ENCODE results near the gene LHFPL4. TPM values are rescaled to one million over a fixed set of nuclear protein-coding genes. Genes with fewer than 3 reads are reported as not detected.
"Not testable (repeated sequence)": the region's sequence is repeated elsewhere in the genome, so short reads cannot be mapped to it uniquely, and the experiment has no call there.

Gene LHFPL4
- total RNA-seq, 1 experiment from 2014 or later, result not detected

DNA sequence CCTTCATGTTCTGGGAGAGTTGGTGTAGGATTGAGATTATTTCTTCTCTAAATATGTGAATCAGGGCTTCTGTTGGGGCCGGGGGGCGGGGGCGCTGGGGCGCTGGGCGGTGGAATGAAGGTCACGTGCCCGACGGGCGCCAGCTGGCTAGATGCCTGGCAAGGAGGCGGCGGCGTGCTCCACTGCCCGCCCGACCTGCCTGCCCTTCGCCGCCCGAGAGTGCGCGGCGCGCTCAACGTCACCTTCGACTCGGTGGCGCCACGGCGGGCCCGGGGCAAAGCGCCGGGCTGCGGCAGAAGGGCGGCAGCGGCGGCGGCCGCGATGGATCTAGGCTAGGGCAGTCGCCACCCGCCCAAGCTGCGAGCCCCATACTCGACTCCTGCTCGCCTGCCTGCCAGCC lies 47.0 kb upstream of the LHFPL4 start:
- Histone ChIP-seq H3K27me3 (replicated peaks; ENCODE audit: insufficient read depth, low read depth, low read length, poor library complexity) (peaks cover 11% of the 10 kb centered on the region), H3K9me3 (ENCODE audit: low read depth, low read length, poor library complexity, severe bottlenecking) (peaks cover 5% of the 10 kb centered on the region), H3K27ac (ENCODE audit: low read depth, low read length, poor library complexity, severe bottlenecking) (no peak overlapping the region), H3K4me1 (ENCODE audit: insufficient read depth, low read length, poor library complexity, severe bottlenecking) (no peaks in the 10 kb centered on the region), H3K4me3 (ENCODE audit: low read depth, low read length, poor library complexity, severe bottlenecking) (no peak overlapping the region), H3K36me3 (ENCODE audit: insufficient read depth, low read length, poor library complexity, severe bottlenecking) (no peaks in the 10 kb centered on the region)
- POLR2A ChIA-PET (ENCODE audit: low non-redundant PET), result no interaction called here
- TF ChIP-seq CTCF (conservative IDR thresholded peaks at IDR 0.05; ENCODE audit: low read depth, low read length), result no peak
- TF ChIP-seq EZH2 (IDR thresholded peaks at IDR 0.05; ENCODE audit: borderline replicate concordance, low read depth, low read length, poor library complexity, severe bottlenecking), result no peak
- intact Hi-C loops (cut with micrococcal nuclease; ENCODE audit: unreplicated experiment), result no loop called here
- CTCF ChIA-PET, result no interaction called here
- no peak for DNase-seq (ENCODE audit: low spot score)
- BruUV-seq (replicated peaks), result no TSS peak

DNA sequence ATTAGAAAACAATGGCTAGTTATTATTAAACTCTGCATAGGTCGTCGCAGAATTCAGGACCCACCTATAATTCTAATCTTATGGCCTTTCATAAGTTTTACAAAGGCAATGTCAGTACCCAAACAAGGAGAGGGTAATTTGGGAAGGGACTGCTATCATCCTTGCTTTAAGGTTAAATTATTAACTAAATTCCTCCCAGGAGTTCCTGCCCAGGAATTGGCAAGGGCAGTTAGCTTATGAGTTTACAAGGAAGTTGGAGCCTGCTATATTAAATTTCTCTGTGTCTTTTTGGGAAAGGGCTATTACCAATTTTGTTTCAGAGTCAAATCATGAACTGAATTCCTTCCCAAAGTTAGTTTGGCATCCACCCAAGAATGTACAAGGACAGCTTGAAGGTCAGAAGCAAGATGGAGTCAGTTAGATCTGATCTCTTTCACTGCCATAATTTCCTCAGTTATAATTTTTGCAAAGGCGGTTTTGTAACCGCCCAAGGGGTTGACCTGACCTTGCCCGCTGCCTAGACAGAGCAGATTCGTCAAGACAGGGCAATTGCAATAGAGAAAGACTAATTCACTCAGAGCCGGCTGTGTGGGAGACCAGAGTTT lies 45.3 kb upstream of the LHFPL4 start:
- POLR2A ChIA-PET (ENCODE audit: low non-redundant PET), result no interaction called here
- Histone ChIP-seq H3K27me3 (replicated peaks; ENCODE audit: insufficient read depth, low read depth, low read length, poor library complexity) (peaks cover 14% of the 10 kb centered on the region), H3K4me1 (ENCODE audit: insufficient read depth, low read length, poor library complexity, severe bottlenecking) (no peaks in the 10 kb centered on the region), H3K36me3 (ENCODE audit: insufficient read depth, low read length, poor library complexity, severe bottlenecking) (no peaks in the 10 kb centered on the region), H3K4me3 (ENCODE audit: low read depth, low read length, poor library complexity, severe bottlenecking) (no peak overlapping the region), H3K9me3 (ENCODE audit: low read depth, low read length, poor library complexity, severe bottlenecking) (no peaks in the 10 kb centered on the region), H3K27ac (ENCODE audit: low read depth, low read length, poor library complexity, severe bottlenecking) (no peak overlapping the region)
- CTCF ChIA-PET, result no interaction called here
- no peak for DNase-seq (ENCODE audit: low spot score)
- TF ChIP-seq CTCF (conservative IDR thresholded peaks at IDR 0.05; ENCODE audit: low read depth, low read length), result no peak
- no peak for TF ChIP-seq EZH2 (IDR thresholded peaks at IDR 0.05; ENCODE audit: borderline replicate concordance, low read depth, low read length, poor library complexity, severe bottlenecking)
- intact Hi-C loops (cut with micrococcal nuclease; ENCODE audit: unreplicated experiment), result no loop called here
- BruUV-seq (replicated peaks), result no TSS peak

DNA sequence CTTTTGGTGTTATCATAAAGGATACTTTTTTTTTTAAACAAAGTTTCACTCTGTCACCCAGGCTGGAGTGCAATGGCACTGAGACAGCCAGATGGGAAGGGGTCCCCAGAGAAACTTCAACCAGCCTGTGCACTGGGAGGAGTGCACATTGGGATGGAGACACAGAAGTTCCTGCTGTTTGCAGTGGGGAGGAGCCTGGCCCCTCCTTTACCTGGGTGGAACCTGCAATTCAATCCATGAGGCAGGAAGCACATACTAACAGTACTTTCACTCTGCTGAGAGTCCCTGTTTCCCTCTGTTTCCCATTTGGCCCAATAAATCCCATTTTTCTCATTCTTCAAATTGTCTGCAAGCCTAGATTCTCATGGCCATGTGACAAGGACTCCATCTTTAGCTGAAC lies 42.3 kb upstream of the LHFPL4 start:
- intact Hi-C loops (cut with micrococcal nuclease; ENCODE audit: unreplicated experiment), result no loop called here
- ChIA-PET POLR2A (ENCODE audit: low non-redundant PET) (no interaction called here), CTCF (no interaction called here)
- Histone ChIP-seq H3K4me1 (ENCODE audit: insufficient read depth, low read length, poor library complexity, severe bottlenecking) (no peaks in the 10 kb centered on the region), H3K36me3 (ENCODE audit: insufficient read depth, low read length, poor library complexity, severe bottlenecking) (no peaks in the 10 kb centered on the region), H3K27me3 (replicated peaks; ENCODE audit: insufficient read depth, low read depth, low read length, poor library complexity) (peaks cover 12% of the 10 kb centered on the region), H3K27ac (ENCODE audit: low read depth, low read length, poor library complexity, severe bottlenecking) (no peak overlapping the region), H3K9me3 (ENCODE audit: low read depth, low read length, poor library complexity, severe bottlenecking) (no peaks in the 10 kb centered on the region), H3K4me3 (ENCODE audit: low read depth, low read length, poor library complexity, severe bottlenecking) (no peak overlapping the region)
- BruUV-seq (replicated peaks), result no TSS peak
- TF ChIP-seq EZH2 (IDR thresholded peaks at IDR 0.05; ENCODE audit: borderline replicate concordance, low read depth, low read length, poor library complexity, severe bottlenecking) (no peak), CTCF (conservative IDR thresholded peaks at IDR 0.05; ENCODE audit: low read depth, low read length) (no peak)
- no peak for DNase-seq (ENCODE audit: low spot score)

DNA sequence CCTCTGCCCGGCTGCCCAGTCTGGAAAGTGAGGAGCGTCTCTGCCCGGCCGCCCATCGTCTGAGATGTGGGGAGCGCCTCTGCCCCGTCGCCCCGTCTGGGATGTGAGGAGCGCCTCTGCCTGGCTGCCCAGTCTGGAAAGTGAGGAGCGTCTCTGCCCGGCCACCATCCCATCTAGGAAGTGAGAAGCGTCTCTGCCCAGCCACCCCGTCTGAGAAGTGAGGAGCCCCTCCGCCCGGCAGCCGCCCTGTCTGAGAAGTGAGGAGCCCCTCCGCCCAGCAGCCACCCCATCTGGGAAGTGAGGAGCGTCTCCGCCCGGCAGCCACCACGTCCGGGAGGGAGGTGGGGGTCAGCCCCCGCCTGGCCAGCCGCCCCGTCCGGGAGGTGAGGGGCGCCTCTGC lies 38.2 kb upstream of the LHFPL4 start:
- CTCF ChIA-PET; H3K36me3 ChIP-seq (ENCODE audit: insufficient read depth, low read length, poor library complexity, severe bottlenecking); intact Hi-C loops (cut with micrococcal nuclease; ENCODE audit: unreplicated experiment); POLR2A ChIA-PET (ENCODE audit: low non-redundant PET); H3K4me1 ChIP-seq (ENCODE audit: insufficient read depth, low read length, poor library complexity, severe bottlenecking); DNase-seq (ENCODE audit: low spot score); BruUV-seq (replicated peaks); H3K4me3 ChIP-seq (ENCODE audit: low read depth, low read length, poor library complexity, severe bottlenecking); H3K9me3 ChIP-seq (ENCODE audit: low read depth, low read length, poor library complexity, severe bottlenecking); H3K27ac ChIP-seq (ENCODE audit: low read depth, low read length, poor library complexity, severe bottlenecking): not testable (repeated sequence)
- H3K27me3 ChIP-seq (replicated peaks; ENCODE audit: insufficient read depth, low read depth, low read length, poor library complexity), result peaks cover 12% of the 10 kb centered on the region

Data from A673 (cell line).